Amygdala (tissue), 56 donors: ENCODE data around the gene PDXP.
"Not testable (repeated sequence)": the region's sequence is repeated elsewhere in the genome, so short reads cannot be mapped to it uniquely, and the experiment has no call there.

Experiments used
- DNase-seq, 56 donors: peaks; one replicate each; lab custom pipeline; 2025; lab: John Stamatoyannopoulos, UW

Gene PDXP

DNA sequence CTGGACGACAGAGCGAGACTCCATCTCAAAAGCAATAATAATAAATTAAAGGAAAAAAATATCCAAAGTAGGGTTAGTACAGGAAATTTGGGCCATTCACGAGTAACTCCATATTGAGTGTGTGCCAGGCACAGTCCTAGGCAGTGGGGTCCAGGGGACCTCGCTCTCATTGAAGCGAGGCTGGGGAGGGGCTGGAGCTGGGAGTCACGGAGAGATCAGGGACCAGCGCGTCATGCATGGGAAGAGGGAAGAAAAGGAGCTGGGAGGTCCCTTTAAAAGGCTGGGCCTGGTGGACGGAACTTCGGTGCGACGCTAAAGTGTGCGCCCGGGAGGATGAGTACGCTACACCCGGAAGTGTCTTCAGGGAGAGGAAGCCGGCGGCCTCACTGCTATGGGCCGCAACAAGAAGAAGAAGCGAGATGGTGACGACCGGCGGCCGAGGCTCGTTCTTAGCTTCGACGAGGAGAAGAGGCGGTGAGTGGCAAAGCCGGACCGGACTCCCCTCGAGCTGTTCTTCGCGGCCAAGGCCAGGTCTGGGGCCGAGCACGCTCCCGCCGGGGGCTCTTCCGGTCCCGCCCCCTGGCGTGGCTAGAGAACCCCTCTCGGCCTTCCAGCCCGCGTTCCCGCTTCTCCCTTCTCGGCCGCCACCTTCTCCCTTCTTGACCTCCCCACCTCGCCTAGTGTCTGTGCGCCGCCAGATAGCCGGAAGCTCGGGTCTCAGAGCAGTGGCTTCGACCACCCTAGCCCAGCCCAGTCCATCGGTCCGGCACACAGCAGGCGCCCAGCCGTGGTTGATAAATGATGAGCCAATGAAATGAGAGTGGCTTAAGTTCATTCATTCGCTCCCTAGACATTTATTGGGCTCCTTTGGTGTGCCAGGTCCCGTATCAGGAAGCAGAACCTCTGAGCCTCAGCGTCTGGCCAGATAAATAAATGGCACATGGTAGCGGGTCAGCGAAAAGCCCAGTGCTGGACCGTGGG is 27.8 kb downstream of the PDXP start, which contains the start of gene NOL12:
TSS of gene NOL12 (plus strand) at position 342 of the 981 bp plus-strand sequence. CDS start at position 392, 50 bp downstream.
- peak in 55 of 56 donors; percentile 20 to 89 (median 73) for DNase-seq

DNA sequence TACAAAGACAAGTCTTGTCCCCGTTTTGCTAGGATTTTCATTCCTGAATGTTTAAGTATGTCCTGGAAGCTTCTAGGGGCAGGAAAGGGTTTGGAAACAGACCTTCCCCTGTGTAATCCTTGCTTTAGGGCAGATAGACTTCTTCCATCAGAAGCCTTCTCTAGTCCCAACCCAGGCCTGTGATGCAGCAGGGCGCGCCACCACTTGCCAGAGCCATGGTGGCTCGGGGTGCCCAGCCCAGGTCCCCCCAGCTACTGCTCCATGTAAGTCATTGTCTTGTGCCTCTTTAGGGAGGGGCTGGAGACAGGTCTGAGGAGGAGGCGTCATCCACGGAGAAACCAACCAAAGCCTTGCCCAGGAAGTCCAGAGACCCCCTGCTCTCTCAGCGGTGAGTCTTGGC is 31.9 kb downstream of the PDXP start:
- no peak for DNase-seq

DNA sequence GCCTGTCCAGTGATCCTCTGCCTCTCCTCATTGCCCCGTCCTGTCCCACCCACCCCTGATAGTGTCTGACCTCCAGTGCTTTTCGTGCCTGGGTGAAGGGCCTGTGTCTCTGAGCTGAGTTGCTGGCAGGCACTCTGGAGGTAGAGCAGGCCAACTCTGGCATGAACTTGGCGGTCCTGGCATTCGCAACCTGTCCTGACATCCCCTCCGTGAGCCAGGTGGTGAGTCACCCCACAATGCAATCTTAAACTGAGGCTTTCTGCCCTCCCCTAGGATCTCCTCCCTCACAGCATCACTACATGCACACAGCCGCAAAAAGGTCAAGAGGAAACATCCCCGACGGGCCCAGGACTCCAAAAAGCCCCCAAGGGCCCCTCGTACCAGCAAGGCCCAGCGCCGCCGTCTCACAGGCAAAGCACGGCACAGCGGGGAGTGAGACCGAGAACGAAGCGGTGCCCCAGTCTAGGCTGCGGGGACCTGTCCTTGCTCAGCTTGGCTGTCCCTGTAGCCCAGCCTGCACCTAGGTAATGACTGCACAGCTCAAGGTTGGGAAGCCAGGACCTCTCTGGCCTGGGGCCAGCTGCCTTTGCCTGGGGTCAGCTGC is 32.5 kb downstream of the PDXP start:
- DNase-seq: no peak

DNA sequence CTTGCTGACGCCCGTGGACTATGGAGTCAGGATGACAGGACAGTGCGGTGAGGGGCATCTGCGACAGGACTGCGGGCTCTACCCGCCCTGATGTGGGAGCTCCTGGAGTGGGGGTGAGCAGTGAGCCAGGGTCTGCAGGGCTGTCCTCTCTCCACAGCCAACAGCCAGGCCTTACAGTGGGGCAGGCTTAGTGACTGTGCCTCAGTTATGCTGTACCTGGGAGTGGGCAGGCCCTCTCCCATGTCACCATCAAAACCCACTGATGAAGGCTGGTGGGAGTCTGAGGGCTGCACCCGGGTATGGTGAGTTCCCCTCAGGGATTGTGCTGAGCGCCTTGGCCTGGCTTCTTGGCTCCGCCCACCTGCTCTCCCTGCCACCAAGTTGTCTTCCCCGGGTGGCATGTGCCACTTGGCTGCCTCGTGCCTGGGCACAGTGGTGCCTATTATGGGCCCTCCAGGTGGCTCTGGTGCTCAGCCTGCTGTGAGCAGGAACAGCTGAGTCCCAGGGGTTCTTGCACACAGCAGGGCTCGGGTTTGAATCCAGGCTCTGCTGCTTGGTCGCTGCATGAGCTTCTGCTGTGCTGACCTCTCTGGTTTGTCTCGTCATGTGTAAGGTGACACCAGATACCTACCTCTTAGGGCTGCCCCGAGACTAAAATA is 34.2 kb downstream of the PDXP start:
- no peak for DNase-seq

DNA sequence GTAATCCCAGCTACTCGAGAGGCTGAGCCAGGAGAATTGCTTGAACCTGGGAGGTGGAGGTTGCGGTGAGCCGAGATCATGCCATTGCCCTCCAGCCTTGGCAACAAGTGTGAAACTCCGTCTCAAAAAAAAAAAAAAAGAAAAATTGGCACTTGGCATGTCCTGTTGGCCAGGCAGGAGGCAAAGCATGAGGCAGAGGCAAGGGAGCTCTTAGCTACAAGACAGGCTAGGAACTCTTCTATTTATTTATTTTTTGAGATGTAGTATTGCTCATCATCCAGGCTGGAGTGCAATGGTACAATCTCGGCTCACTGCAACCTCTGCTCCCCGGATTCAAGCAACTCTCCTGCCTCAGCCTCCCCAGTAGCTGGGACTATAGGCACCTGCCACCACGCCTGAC is 35.6 kb downstream of the PDXP start:
- DNase-seq: not testable (repeated sequence)

DNA sequence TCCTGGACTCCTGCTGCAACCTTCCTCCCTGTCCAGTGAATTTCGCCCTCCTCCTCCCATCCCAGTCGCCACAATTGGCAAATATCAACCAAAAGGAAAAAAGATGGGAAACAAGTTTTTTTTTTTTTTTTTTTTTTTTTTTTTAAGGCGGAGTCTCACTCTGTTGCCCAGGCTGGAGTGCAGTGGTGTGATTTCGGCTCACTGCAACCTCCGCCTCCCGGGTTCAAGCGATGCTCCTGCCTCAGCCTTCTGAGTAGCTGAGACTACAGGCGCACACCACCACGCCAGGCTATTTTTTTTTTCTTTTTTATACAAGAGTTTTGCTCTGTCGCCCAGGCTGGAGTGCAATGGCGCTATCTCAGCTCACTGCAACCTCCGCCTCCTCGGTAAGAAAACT is 37.7 kb downstream of the PDXP start:
- DNase-seq: not testable (repeated sequence)

DNA sequence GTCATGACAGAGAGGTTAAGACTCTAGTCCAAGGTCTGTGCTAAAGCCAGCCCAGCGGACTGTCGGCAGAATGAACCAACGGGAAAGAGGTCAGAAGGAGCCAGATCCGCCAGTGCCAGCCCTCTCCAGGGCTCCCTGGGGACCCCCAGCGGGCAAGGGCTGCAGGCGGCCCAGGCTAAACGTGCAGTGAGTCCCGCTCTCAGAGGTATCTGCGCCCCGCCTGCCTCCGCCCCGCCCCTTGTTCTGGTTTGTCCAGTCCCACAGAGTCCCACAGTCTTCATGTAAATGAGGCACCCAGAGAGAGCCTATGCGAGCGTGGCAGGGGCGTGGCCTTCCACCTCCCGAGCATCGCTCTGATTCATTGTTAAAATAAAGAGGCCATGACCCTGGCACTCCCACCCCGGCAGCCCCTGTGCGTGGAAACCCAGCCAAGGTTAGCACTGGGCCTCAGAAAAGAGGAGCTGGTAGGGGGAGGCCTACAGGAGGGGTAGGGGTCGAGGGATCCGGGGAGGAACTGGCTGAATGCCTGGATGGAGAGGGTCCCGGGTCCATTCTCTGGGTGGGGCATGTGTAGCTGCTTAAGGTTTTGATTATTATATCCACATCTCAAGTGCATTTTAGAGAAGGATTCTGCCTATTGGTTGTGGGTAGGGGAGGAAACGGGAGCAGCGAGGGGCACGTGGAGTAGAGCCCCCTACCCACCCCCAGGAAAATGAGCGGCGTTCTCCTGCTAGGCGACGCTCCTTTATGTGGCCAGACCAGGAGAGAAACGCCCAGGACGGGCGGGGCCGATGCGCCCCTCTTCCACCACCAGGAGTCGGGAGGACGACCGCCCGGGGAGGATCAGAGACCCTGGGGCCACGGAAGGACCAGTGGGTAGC is 38.4 kb downstream of the PDXP start, which contains the start of gene TRIOBP:
TSS of gene TRIOBP (plus strand) at position 392 of the 881 bp plus-strand sequence. CDS start 4,318 bp downstream, outside the sequence.
- DNase-seq: peak in 53 of 56 donors; percentile 9 to 95 (median 70)

DNA sequence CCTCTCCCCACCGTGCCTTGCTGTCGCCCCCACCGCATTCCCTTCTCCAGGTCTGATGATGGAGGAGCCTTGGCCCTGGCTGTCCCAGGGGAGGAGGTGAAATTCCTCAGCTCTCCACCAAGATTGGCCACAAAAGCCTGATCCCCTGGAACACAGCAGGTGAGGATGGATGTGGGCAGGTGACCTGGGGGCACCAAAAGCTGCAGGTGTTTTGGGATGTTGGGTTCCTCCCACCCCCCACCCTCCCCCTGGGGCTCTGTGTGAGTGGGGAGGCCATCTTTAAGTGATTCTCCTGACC is 39.0 kb downstream of the PDXP start:
- no peak for DNase-seq

DNA sequence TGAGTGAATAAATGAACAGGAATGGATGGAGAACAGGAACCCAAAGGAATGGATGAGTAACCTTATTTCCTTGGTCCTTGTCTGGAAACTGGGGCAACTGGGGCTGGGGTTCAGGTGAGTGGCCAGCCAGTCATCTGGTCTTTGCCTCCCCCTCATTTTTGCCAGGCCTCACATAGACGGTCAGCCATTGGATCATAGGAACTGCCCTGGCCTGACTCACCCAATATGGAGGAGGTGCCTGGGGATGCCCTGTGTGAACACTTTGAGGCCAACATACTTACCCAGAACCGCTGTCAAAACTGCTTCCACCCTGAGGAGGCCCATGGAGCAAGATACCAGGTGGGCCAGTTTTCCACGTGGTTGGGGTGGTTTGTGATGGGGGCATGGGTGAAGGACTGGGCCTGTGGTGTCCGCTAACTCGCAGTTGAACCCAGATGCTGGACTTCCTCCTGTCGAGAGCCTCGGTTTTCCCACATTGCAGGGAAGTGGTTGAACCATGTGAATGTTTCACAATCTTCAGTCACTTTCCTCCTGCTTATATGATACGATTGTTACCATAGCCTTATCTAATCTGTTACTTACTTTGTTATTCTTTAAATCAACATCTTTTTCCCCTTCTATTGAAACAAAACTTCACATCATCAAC is 42.7 kb downstream of the PDXP start:
- DNase-seq: peak in 6 of 56 donors; percentile 6 to 31 (median 10)

DNA sequence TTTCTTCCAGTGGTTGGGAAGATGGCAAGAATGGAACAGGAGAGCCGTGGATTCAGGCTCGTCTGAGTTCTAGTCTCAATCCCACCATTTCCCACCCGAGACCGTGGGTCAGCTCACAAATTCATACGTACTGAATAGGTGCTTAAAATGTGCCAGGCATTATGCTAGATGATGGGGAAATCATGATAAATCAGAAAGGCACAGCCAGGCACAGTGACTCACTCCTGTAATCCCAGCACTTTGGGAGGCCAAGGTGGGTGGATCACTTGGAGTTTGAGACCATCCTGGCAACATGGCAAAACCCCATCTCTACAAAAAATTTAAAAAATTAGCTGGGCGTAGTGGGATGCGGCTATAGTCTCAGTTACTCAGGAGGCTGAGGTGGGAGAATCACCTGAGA is 45.4 kb downstream of the PDXP start:
- DNase-seq: no peak

DNA sequence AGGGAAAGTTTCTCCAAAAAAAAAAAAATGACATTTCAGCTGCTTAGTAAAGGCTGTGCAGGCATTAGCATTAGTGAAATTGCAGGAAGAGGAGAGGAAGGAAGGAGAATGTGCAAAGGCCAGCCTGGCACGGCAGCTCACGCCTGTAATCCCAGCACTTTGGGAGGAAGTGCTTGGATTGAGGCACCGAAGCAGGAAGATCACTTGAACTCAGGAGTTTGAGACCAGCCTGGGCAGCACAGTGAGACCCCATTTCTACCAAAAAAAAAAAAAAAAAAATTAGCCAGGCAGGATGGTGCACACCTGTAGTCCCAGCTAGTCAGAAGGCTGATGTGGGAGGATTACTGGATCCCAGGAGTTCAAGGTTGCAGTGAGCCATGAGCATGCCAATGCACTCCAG is 46.1 kb downstream of the PDXP start:
- no peak for DNase-seq

DNA sequence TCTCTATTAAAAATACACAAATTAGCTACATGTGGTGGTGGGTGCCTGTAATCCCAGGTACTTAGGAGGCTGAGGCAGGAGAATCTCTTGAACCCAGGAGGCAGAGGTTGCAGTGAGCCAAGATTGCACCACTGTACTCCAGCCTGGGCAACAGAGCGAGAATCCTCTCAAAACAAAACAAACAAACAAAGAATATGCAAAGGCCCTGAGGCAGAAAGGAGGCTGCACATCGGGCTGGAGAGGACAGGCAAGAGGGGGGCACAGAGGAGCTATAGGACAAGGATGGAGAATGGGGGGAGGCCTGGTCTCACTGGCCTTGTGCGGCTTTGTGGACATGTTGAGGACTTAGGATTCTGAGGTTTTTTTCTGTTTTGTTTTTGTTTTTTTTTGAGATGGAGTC is 46.7 kb downstream of the PDXP start:
- DNase-seq: no peak

DNA sequence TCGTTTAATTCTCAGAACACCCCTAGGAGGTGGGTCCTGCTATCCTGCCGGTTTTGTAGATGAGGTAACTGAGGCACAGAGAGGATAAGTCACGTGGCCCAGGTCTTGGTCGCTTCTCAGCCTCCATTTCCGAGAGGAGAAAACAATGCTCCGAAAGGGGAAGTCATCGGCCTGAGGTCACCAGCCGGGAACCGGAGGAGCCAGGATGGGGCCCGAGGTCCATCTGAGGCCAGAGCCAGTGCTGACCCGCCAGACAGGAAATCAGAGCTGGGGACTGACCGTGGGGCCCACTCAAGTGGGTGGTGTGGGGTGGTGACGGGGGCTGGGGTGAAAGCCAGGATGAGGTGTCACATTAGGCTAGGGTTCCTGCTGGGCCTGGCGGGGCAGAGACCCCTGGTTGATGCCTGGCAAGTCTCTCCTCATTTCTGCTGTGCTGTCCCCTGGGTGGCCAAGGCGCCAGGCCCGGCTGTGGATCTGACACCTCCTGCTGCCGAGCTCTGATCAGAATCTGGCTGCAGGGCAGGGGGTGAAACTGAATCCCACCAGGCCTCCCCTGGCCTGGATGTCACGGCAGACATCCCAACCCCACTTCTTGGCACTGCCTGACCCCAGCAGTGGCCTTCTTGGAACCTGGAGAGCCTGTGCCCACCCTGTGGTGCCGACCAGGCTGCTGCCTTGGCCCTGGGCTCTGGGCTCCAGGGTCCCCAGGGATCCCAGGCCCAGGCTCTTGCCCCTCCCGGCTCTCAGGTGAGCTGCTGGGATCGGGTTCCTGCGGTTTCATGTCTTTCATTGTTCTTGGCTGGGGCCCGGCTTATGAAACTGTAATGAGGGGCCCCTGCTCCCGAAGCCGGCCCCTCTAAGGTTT is 50.3 kb downstream of the PDXP start:
- DNase-seq: peak in 6 of 56 donors; percentile 5 to 21 (median 14)

DNA sequence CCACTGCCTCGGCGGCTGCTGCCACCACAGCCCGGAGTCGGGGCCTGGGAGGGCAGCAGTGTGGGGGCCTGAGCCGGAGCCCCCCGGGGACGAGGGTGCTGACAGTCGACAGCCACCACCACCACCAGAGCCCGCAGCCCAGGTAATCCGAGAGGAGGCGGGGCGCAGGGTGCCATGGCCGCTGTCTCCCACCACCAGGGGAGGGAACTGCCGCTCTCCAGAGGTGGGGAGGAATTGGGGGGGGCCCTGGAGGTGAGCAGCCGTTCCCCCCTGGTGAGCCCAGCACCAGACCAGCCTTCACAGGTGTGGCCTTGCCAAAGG is 50.9 kb downstream of the PDXP start:
- DNase-seq: no peak

DNA sequence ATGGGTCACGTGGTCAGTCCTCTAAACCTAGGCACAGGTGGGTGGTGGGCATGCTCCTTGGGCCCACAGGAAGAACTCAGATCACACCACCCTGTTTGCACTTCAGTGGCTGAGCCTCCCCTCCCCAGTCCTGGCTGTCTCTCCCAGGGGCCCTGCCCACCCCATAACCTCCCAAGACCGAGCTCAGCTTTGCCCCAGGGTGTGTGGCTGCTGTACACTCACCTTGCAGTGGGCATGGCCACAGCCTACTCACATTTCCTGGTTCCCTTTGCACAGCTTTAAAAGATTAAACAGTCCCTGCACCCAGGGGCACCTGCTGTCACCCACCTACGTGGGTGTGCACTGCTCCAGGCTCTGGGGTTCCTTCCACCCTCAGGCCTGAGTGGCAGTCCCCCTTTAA is 52.2 kb downstream of the PDXP start:
- DNase-seq: no peak

DNA sequence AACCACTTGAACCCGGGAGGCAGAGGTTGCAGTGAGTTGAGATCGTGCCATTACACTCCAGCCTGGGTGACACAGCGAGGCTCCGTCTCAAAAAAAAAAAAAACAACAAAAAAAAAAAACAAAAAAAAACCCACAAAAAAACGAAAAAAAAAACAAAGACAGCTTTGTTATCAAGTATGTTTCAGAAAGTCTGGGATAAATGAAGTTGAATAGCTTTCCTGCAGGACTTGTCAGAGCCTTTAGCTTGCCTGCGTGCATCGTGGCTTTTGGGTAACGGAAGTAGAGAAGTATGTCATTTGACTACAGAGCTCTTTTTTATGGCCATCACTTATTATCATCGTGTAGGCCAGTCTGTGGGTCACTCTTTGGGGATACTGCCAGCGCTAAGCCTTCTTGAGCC is 53.0 kb downstream of the PDXP start:
- DNase-seq: no peak

DNA sequence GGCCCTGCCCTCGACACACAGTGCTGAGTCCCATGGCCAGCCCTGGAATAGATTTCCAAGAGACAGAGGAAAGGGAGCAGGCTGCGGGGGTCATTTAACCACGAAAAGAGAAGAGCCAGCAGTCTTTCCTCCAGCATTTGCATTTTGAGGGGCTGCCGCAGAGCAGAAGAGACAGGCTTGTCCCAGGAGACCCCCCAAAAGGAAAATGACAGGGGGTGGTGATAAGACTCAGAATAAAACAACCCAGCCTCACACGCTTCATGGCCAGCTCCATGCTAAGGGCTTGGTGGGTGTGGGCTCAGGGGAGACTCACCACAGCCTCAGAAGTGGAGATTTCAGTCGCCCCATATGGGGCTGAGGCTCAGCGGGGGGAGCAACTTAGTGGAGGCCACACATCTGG is 55.2 kb downstream of the PDXP start:
- no peak for DNase-seq

DNA sequence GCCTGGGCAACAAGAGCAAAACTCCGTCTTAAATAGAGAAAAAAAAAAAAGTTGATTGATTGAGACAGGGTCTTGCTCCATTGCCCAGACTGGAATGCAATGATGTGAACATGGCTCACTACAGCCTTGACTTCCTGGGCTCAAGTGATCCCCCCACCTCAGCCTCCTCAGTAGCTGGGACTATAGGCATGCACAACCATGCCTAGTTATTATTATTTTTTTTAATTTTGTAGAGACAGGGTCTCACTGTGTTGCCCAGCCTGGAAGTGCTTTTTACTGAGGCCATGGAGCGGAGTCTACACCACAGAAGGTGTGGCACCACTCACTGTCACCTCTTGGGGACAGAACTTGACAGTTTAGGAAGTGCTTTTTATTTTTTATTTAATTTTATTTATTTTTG is 56.1 kb downstream of the PDXP start:
- DNase-seq: no peak

DNA sequence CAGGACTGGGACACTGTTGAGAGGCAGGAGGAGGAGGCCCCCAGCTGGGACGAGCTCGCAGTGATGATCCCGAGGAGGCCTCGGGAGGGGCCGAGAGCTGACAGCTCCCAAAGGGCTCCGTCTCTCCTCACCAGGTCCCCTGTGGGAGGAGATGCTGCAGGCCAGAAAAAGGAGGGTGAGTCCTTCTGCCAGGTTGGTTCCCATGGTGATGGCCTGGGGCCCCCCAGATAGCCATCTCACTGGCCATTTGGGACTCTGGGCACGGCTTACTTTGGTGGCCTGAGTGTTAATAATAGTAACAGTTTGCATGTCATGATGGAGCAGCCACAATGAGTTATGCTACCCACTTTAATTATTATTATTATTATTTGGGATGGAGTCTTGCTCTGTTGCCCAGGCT is 57.2 kb downstream of the PDXP start:
- DNase-seq: no peak
